Glutamatergic neuron (in vitro differentiated cells): Measurements from ENCODE around the gene LAMA5. TPM values are rescaled to one million over a fixed set of nuclear protein-coding genes. Genes with fewer than 3 reads are reported as not detected.

Experiments
- DNase-seq: peaks from one replicate; pipeline ENCODE4 v3.0.0; 2022
- H3K27ac Mint-ChIP-seq: one replicate; pipeline ENCODE4 v1.8.0; 2020; ENCODE audit warnings: mild to moderate bottlenecking, mixed read lengths, inconsistent platforms; ENCODE audit not compliant: unreplicated experiment
- H3K27me3 Mint-ChIP-seq: one replicate; pipeline ENCODE4 v1.8.0; 2020; ENCODE audit warnings: mild to moderate bottlenecking, moderate library complexity, mixed read lengths, inconsistent platforms; ENCODE audit not compliant: unreplicated experiment
- H3K36me3 Mint-ChIP-seq: one replicate; pipeline ENCODE4 v1.8.0; 2020; ENCODE audit warnings: mild to moderate bottlenecking, mixed read lengths, inconsistent platforms; ENCODE audit not compliant: unreplicated experiment
- H3K4me1 Mint-ChIP-seq: one replicate; pipeline ENCODE4 v1.8.0; 2020; ENCODE audit warnings: mild to moderate bottlenecking, low read depth, mixed read lengths, inconsistent platforms; ENCODE audit not compliant: unreplicated experiment
- H3K4me3 Mint-ChIP-seq: one replicate; pipeline ENCODE4 v1.8.0; 2020; ENCODE audit warnings: mild to moderate bottlenecking, mixed read lengths, inconsistent platforms; ENCODE audit not compliant: unreplicated experiment
- H3K9me3 Mint-ChIP-seq: one replicate; pipeline ENCODE4 v1.8.0; 2020; ENCODE audit warnings: mild to moderate bottlenecking, moderate library complexity, mixed read lengths, inconsistent platforms; ENCODE audit not compliant: unreplicated experiment
- CTCF ChIP-seq: fragments of 200-600 bp; sonication (generic); IDR thresholded peaks from one replicate; pipeline ENCODE4 v1.5.0; 2021; ENCODE audit not compliant: partially characterized antibody, unreplicated experiment
- total RNA-seq: library from RNA; stranded (reverse); fragmentation: NEBNext Ultra II Directional; extraction: Animal tissue kit (Norgen Biotek cat#: 25700); gene quantifications from one replicate; pipeline ENCODE4 v1.2.1, GENCODE V29; 2021; ENCODE audit not compliant: unreplicated experiment

LAMA5 gene
- total RNA-seq, 1 donor from 2014 or later = 724 TPM

- TF ChIP-seq CTCF = no peak
- H3K9me3 Mint-ChIP-seq = peaks cover 4% of the 10 kb centered on the region
- no peaks in the 10 kb centered on the region for H3K4me1 Mint-ChIP-seq
- peaks cover 3% of the 10 kb centered on the region for H3K27me3 Mint-ChIP-seq
- no peak overlapping the region for H3K4me3 Mint-ChIP-seq
- no peaks in the 10 kb centered on the region for H3K36me3 Mint-ChIP-seq
- no peak for DNase-seq
- H3K27ac Mint-ChIP-seq = no peak overlapping the region
Measured at GRCh38 chr20:62286493-62287064, 80.5 kb downstream of the LAMA5 start.

- Mint-ChIP-seq H3K9me3 (peaks cover 4% of the 10 kb centered on the region), H3K4me3 (no peak overlapping the region), H3K27me3 (peaks cover 3% of the 10 kb centered on the region), H3K4me1 (no peaks in the 10 kb centered on the region), H3K27ac (no peak overlapping the region), H3K36me3 (no peaks in the 10 kb centered on the region)
- DNase-seq = no peak
- TF ChIP-seq CTCF = no peak
Measured at GRCh38 chr20:62285722-62286121, 81.4 kb downstream of the LAMA5 start.

- H3K4me1 Mint-ChIP-seq = no peaks in the 10 kb centered on the region
- no peaks in the 10 kb centered on the region for H3K36me3 Mint-ChIP-seq
- peaks cover 3% of the 10 kb centered on the region for H3K27me3 Mint-ChIP-seq
- H3K9me3 Mint-ChIP-seq = peaks cover 4% of the 10 kb centered on the region
- no peak overlapping the region for H3K27ac Mint-ChIP-seq
- no peak for DNase-seq
- H3K4me3 Mint-ChIP-seq = no peak overlapping the region
- TF ChIP-seq CTCF = no peak
Measured at GRCh38 chr20:62285151-62285550, 82.0 kb downstream of the LAMA5 start.

- Mint-ChIP-seq H3K36me3 (no peaks in the 10 kb centered on the region), H3K4me3 (no peak overlapping the region), H3K27ac (no peak overlapping the region), H3K9me3 (peaks cover 4% of the 10 kb centered on the region), H3K4me1 (no peaks in the 10 kb centered on the region), H3K27me3 (peaks cover 3% of the 10 kb centered on the region)
- DNase-seq = no peak
- TF ChIP-seq CTCF = no peak
Measured at GRCh38 chr20:62284448-62284847, 82.7 kb downstream of the LAMA5 start.

- no peak for TF ChIP-seq CTCF
- peaks cover 4% of the 10 kb centered on the region for H3K4me1 Mint-ChIP-seq
- peaks cover 5% of the 10 kb centered on the region for H3K36me3 Mint-ChIP-seq
- peaks cover 3% of the 10 kb centered on the region for H3K27me3 Mint-ChIP-seq
- H3K27ac Mint-ChIP-seq = no peak overlapping the region
- no peak overlapping the region for H3K4me3 Mint-ChIP-seq
- no peak for DNase-seq
- peaks cover 9% of the 10 kb centered on the region for H3K9me3 Mint-ChIP-seq
Measured at GRCh38 chr20:62282877-62283503, 84.1 kb downstream of the LAMA5 start.
